ENCODE results near the gene ATOH8.

ATOH8 gene

DNA sequence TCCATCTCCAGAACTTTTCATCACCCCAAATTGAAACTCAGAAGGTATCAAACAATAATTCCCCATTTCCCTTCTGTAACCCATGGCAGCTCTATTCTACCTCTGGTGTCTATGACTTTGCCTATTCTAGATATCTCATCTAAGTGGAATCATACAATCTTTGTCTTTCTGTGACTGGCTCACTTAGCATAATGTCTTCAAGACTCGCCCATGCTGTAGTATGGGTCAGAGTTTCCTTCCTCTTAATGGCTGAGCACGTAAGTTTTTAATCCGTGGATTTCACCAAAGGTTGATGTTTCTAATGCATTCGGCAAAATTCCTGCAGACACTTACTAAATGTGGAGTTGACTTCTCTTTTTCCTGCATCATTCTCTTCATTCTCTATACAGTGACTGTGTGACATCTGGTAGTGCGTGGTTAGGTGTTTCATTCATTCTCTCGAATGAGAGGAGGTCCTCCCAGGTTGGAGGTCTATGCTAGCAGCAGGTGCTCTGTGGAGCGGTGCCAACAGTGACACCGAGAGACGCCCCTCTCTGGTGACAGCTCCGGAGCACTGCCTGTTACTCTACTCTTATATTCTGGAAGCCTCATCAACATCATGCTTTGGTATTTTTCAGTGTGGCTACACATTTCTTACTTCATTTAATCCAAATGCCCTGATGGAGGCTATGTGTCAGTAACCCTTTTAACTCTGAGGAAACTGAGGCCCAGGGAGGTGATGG, 50.1 kb downstream of the ATOH8 start:
- no peaks in the 10 kb centered on the region for H3K9me3 Mint-ChIP-seq
- DNase-seq (ENCODE audit: low spot score in 2 of 2) (no peak), ATAC-seq (replicated peaks; ENCODE audit: extremely low read depth, poor library complexity, severe bottlenecking) (no peak)
- no peaks in the 10 kb centered on the region for H3K36me3 Mint-ChIP-seq (ENCODE audit: insufficient read depth)
- peaks cover 24% of the 10 kb centered on the region for H3K27me3 Mint-ChIP-seq
- H3K27ac Mint-ChIP-seq (ENCODE audit: low read depth) = no peak overlapping the region
- H3K4me1 Mint-ChIP-seq = peaks cover 14% of the 10 kb centered on the region
- no peak overlapping the region for H3K4me3 Mint-ChIP-seq

DNA sequence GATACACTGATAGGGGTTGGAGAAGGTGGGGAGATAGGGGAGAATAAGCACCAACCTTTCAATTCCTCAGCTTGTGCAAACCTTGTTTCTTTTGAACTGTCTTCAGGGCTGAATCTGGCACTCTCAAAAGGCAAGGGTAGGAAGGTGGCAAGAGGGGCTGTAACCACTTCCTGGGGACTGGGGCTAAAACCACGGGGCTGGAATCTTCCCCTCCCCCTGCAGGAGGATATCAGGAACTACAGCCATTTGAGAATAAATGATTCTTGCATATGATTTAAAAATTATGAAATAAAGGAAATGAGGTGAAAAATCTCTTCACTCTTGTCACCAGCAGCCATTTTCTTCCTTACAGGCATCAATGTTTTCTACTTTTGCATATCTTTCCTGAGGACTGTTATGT, 50.8 kb downstream of the ATOH8 start:
- H3K4me1 Mint-ChIP-seq = peaks cover 14% of the 10 kb centered on the region

GRCh38 chr2:85806358-85807118, 52.7 kb downstream of the ATOH8 start:
- no peak overlapping the region for H3K27ac Mint-ChIP-seq (ENCODE audit: low read depth)

More for the DNA sequence above, 50.8 kb downstream of the ATOH8 start:
- Mint-ChIP-seq H3K9me3 (no peaks in the 10 kb centered on the region), H3K27ac (ENCODE audit: low read depth) (no peak overlapping the region), H3K4me3 (no peak overlapping the region), H3K27me3 (peaks cover 17% of the 10 kb centered on the region), H3K36me3 (ENCODE audit: insufficient read depth) (no peaks in the 10 kb centered on the region)
- DNase-seq (ENCODE audit: low spot score in 2 of 2) (no peak), ATAC-seq (replicated peaks; ENCODE audit: extremely low read depth, poor library complexity, severe bottlenecking) (no peak)

GRCh38 chr2:85807756-85808155, 54.0 kb downstream of the ATOH8 start:
- DNase-seq (ENCODE audit: low spot score in 2 of 2) (no peak), ATAC-seq (replicated peaks; ENCODE audit: extremely low read depth, poor library complexity, severe bottlenecking) (no peak)
- H3K36me3 Mint-ChIP-seq (ENCODE audit: insufficient read depth) = peaks cover 1% of the 10 kb centered on the region
- no peaks in the 10 kb centered on the region for H3K9me3 Mint-ChIP-seq
- no peaks in the 10 kb centered on the region for H3K27me3 Mint-ChIP-seq
- peaks cover 14% of the 10 kb centered on the region for H3K4me1 Mint-ChIP-seq
- no peak overlapping the region for H3K27ac Mint-ChIP-seq (ENCODE audit: low read depth)
- no peak overlapping the region for H3K4me3 Mint-ChIP-seq

More at GRCh38 chr2:85806358-85807118, 52.7 kb downstream of the ATOH8 start:
- no peaks in the 10 kb centered on the region for H3K27me3 Mint-ChIP-seq
- H3K4me1 Mint-ChIP-seq = peaks cover 14% of the 10 kb centered on the region
- DNase-seq (ENCODE audit: low spot score in 2 of 2) (no peak), ATAC-seq (replicated peaks; ENCODE audit: extremely low read depth, poor library complexity, severe bottlenecking) (no peak)
- H3K36me3 Mint-ChIP-seq (ENCODE audit: insufficient read depth) = no peaks in the 10 kb centered on the region
- H3K4me3 Mint-ChIP-seq = no peak overlapping the region
- no peaks in the 10 kb centered on the region for H3K9me3 Mint-ChIP-seq

- no peaks in the 10 kb centered on the region for H3K27me3 Mint-ChIP-seq
- no peaks in the 10 kb centered on the region for H3K4me1 Mint-ChIP-seq
- no peak overlapping the region for H3K4me3 Mint-ChIP-seq
- ATAC-seq (replicated peaks; ENCODE audit: extremely low read depth, poor library complexity, severe bottlenecking) (no peak), DNase-seq (ENCODE audit: low spot score in 2 of 2) (no peak)
- H3K9me3 Mint-ChIP-seq = no peaks in the 10 kb centered on the region
- no peak overlapping the region for H3K27ac Mint-ChIP-seq (ENCODE audit: low read depth)
- H3K36me3 Mint-ChIP-seq (ENCODE audit: insufficient read depth) = peaks cover 4% of the 10 kb centered on the region
These were observed 56.8 kb downstream of the ATOH8 start for GRCh38 chr2:85810371-85811179.

- H3K36me3 Mint-ChIP-seq (ENCODE audit: insufficient read depth) = peaks cover 4% of the 10 kb centered on the region
- H3K27me3 Mint-ChIP-seq = no peaks in the 10 kb centered on the region
- peak; percentile 6 for DNase-seq (ENCODE audit: low spot score in 2 of 2)
- no peak overlapping the region for H3K4me3 Mint-ChIP-seq
- no peak overlapping the region for H3K27ac Mint-ChIP-seq (ENCODE audit: low read depth)
- no peaks in the 10 kb centered on the region for H3K4me1 Mint-ChIP-seq
- no peak for ATAC-seq (replicated peaks; ENCODE audit: extremely low read depth, poor library complexity, severe bottlenecking)
- no peaks in the 10 kb centered on the region for H3K9me3 Mint-ChIP-seq
These were observed 57.6 kb downstream of the ATOH8 start for GRCh38 chr2:85811180-85812093.

GRCh38 chr2:85812094-85812735, 58.4 kb downstream of the ATOH8 start:
- no peaks in the 10 kb centered on the region for H3K4me1 Mint-ChIP-seq
- no peak for ATAC-seq (replicated peaks; ENCODE audit: extremely low read depth, poor library complexity, severe bottlenecking)
- H3K36me3 Mint-ChIP-seq (ENCODE audit: insufficient read depth) = peaks cover 4% of the 10 kb centered on the region
- H3K4me3 Mint-ChIP-seq = no peak overlapping the region
- no peak overlapping the region for H3K27ac Mint-ChIP-seq (ENCODE audit: low read depth)
- DNase-seq (ENCODE audit: low spot score in 2 of 2) = peak in 1 of 2 donors; percentile 6
- H3K9me3 Mint-ChIP-seq = no peaks in the 10 kb centered on the region
- peaks cover 2% of the 10 kb centered on the region for H3K27me3 Mint-ChIP-seq

DNA sequence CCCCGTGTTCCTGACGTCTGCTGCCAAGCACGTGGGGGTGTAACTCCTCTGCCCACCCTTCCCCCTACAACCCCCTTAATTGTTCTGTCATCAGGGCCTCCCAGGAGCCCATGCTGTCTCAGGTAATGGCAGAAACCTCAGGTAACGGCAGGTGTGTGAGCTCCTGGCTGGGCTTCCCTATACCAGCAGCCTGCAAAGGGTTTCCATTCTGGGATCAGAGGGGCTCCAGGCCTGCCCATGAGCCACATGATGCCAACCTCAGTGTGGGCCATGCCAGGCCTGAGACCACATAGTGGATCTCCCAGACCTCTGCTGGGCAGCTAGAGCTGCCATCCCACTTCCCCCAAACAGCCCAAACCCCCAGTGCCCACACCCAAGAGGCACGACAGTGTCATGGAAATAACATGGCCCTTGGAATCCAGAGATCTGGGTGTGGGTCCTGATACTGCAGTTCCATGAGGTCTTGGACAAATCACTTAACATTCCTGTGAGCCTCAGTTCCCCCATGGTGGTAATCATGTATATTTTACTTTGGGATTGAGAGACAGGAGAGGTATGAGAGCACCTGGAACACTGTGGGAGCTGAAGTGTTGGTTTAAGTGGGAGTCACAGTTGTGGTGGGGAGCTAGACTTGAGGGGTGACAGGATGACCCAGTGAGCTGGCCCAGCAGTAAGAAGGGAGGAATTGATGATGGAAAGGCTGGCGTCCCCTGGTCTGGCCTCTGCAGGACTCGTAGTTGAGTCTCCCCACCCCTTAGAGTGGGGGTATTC, 59.6 kb downstream of the ATOH8 start:
- no peaks in the 10 kb centered on the region for H3K4me1 Mint-ChIP-seq
- peak in 1 of 2 donors; percentile 8 for DNase-seq (ENCODE audit: low spot score in 2 of 2)
- peaks cover 4% of the 10 kb centered on the region for H3K36me3 Mint-ChIP-seq (ENCODE audit: insufficient read depth)
- H3K27me3 Mint-ChIP-seq = peaks cover 13% of the 10 kb centered on the region
- no peaks in the 10 kb centered on the region for H3K9me3 Mint-ChIP-seq
- H3K4me3 Mint-ChIP-seq = no peak overlapping the region
- ATAC-seq (replicated peaks; ENCODE audit: extremely low read depth, poor library complexity, severe bottlenecking) = no peak
- H3K27ac Mint-ChIP-seq (ENCODE audit: low read depth) = no peak overlapping the region

DNA sequence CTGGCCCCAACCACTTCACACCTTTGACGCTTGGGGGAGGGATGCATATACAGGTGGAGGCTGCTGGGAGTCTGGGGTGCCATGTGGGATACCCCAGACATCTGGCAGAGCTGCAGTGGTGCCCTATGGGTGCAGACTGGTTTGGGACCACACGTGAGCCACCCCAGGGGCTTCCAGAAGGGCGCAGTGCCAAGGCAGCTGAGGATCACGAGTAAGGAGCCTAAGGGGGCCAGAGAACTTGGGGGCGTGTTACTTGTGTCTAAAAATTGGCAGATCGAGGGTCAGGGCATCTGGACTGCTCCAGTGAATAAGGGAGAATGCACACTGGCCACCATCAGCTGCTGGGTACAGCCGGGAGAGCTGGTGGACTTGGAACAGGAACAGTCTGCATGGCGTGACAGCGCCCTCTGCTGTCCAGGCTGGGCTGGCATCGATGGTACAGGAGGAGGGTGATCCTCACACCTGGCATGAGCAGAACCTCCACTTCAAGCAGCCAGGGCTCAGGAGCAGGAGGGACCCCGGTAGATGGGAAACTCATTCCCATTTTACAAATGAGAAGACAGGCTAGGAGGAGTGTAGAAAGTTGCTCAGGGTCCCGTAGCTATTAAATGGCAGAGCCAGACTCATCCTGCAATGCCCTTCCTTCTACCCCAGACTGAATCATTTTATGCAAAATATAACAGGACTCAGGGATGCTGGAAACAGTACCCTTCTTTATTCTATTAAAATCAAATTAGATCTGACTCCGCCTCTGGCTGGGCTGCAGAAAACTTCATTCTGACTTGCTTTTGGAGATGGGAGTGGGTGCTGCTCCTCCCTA, 60.4 kb downstream of the ATOH8 start:
- no peak overlapping the region for H3K27ac Mint-ChIP-seq (ENCODE audit: low read depth)
- H3K4me3 Mint-ChIP-seq = no peak overlapping the region
- ATAC-seq (replicated peaks; ENCODE audit: extremely low read depth, poor library complexity, severe bottlenecking) (peak; percentile 65), DNase-seq (ENCODE audit: low spot score in 2 of 2) (peak; percentile 61 to 76)
- peaks cover 4% of the 10 kb centered on the region for H3K36me3 Mint-ChIP-seq (ENCODE audit: insufficient read depth)
- H3K4me1 Mint-ChIP-seq = no peaks in the 10 kb centered on the region
- no peaks in the 10 kb centered on the region for H3K9me3 Mint-ChIP-seq
- H3K27me3 Mint-ChIP-seq = peaks cover 13% of the 10 kb centered on the region

DNA sequence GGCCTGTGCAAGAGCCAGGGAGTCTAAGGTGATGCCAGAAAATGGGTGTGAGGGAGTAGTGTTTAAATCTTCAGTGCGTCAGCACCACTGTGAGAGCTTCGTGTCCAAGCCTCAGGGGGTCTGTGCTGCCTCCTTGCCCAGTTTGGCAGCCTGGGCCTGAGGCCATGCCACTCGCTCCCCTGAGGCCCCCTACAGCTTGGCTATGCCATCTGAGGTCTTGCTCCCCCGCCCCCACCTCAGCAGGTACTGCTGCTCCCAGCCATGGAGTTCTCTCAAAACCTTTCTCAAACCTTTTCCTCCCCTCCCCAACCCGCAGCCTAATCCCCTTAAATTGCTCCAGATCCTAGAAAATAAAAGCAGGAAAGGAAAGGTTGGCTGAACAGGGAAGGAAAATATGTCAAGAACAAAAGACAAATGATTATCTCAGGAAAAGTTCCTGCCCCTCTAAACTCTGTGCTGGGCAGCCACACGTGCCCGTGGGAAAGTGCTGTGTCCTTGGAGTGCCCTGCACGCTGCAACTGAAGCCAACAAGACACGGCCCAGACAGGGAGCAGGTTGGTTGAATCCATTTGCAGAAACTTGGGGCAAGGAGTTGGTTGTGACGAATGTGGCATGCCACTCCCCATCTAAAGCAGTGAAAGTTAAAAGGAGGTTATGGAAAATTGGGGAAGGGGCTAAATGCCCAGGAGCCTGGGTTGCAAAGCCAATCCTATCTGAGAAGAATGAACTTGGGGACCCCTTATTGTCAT, 61.2 kb downstream of the ATOH8 start:
- Mint-ChIP-seq H3K4me3 (no peak overlapping the region), H3K9me3 (no peaks in the 10 kb centered on the region), H3K4me1 (no peaks in the 10 kb centered on the region), H3K27me3 (peaks cover 18% of the 10 kb centered on the region), H3K27ac (ENCODE audit: low read depth) (no peak overlapping the region), H3K36me3 (ENCODE audit: insufficient read depth) (peaks cover 4% of the 10 kb centered on the region)
- ATAC-seq (replicated peaks; ENCODE audit: extremely low read depth, poor library complexity, severe bottlenecking) (no peak), DNase-seq (ENCODE audit: low spot score in 2 of 2) (no peak)
